ENCODE measurements around the gene MS4A14. TPM values are rescaled to one million over a fixed set of nuclear protein-coding genes. Genes with fewer than 3 reads are reported as not detected.
"Not testable (repeated sequence)": the region's sequence is repeated elsewhere in the genome, so short reads cannot be mapped to it uniquely, and the experiment has no call there.

MS4A14 gene
- total RNA-seq, 4 donors from 2014 or later: 0.10 to 1.2 (median 0.38) TPM; not detected in 1

GRCh38 chr11:60431251-60431650 lies 35.0 kb downstream of the MS4A14 start:
- no peak for DNase-seq (ENCODE audit: low spot score in 2 of 2)
- intact Hi-C loops (cut with DNase I; ENCODE audit: low total_unique reads): no loop called here
- no peak overlapping the region for H3K4me3 ChIP-seq (ENCODE audit: low read depth, poor library complexity, severe bottlenecking)
- TF ChIP-seq POLR2A (IDR thresholded peaks at IDR 0.05) (no peak), CTCF (IDR thresholded peaks at IDR 0.05) (no peak)
- 65 to 69% methylated on average over 2 of the region's 2 CpGs for WGBS, 2 donors

GRCh38 chr11:60433401-60433800 lies 37.1 kb downstream of the MS4A14 start:
- 70 to 75% methylated on average over 4 of the region's 4 CpGs for WGBS, 2 donors
- TF ChIP-seq POLR2A (IDR thresholded peaks at IDR 0.05) (no peak), CTCF (IDR thresholded peaks at IDR 0.05) (no peak)
- DNase-seq (ENCODE audit: low spot score in 2 of 2): no peak
- H3K4me3 ChIP-seq (ENCODE audit: low read depth, poor library complexity, severe bottlenecking): no peak overlapping the region
- intact Hi-C loops (cut with DNase I; ENCODE audit: low total_unique reads): no loop called here

- no peak for DNase-seq (ENCODE audit: low spot score in 2 of 2)
- H3K4me3 ChIP-seq (ENCODE audit: low read depth, poor library complexity, severe bottlenecking): no peak overlapping the region
- intact Hi-C loops (cut with DNase I; ENCODE audit: low total_unique reads): no loop called here
- TF ChIP-seq POLR2A (IDR thresholded peaks at IDR 0.05): no peak
Observed at GRCh38 chr11:60447070-60447469, 50.8 kb downstream of the MS4A14 start.

- no peak for TF ChIP-seq POLR2A (IDR thresholded peaks at IDR 0.05)
- TF ChIP-seq CTCF (IDR thresholded peaks at IDR 0.05): no peak
- H3K4me3 ChIP-seq (ENCODE audit: low read depth, poor library complexity, severe bottlenecking): no peak overlapping the region
- DNase-seq (ENCODE audit: low spot score in 2 of 2): no peak
- intact Hi-C loops (cut with DNase I; ENCODE audit: low total_unique reads): no loop called here
Observed at GRCh38 chr11:60447846-60448245, 51.6 kb downstream of the MS4A14 start.

- H3K4me3 ChIP-seq (ENCODE audit: low read depth, poor library complexity, severe bottlenecking); DNase-seq (ENCODE audit: low spot score in 2 of 2); intact Hi-C loops (cut with DNase I; ENCODE audit: low total_unique reads): not testable (repeated sequence)
- WGBS, 2 donors: 80 to 95% methylated on average over 9 to 13 of the region's 32 CpGs
Observed at GRCh38 chr11:60451185-60451584, 54.9 kb downstream of the MS4A14 start.

- DNase-seq (ENCODE audit: low spot score in 2 of 2): no peak
- TF ChIP-seq POLR2A (IDR thresholded peaks at IDR 0.05): no peak
- no peak for TF ChIP-seq CTCF (IDR thresholded peaks at IDR 0.05)
- intact Hi-C loops (cut with DNase I; ENCODE audit: low total_unique reads): no loop called here
- H3K4me3 ChIP-seq (ENCODE audit: low read depth, poor library complexity, severe bottlenecking): no peak overlapping the region
Observed at GRCh38 chr11:60454212-60454611, 58.0 kb downstream of the MS4A14 start.

GRCh38 chr11:60455531-60456042 lies 59.3 kb downstream of the MS4A14 start, which contains the start of gene MS4A1:
Gene MS4A1, plus strand, starts transcription at chr11:60455847. Its CDS starts 6,528 bp downstream, at chr11:60462375.
- no peak for DNase-seq (ENCODE audit: low spot score in 2 of 2)
- H3K4me3 ChIP-seq (ENCODE audit: low read depth, poor library complexity, severe bottlenecking): no peak within 1 kb of the TSS
- WGBS, 2 donors: 64 to 66% methylated on average over 4 of the region's 4 CpGs
- intact Hi-C loops (cut with DNase I; ENCODE audit: low total_unique reads): no loop called here
- TF ChIP-seq CTCF (IDR thresholded peaks at IDR 0.05) (no peak), POLR2A (IDR thresholded peaks at IDR 0.05) (no peak)
